H54 (cell line): ENCODE data around the gene SCN2A.
"Not testable (repeated sequence)": the region's sequence is repeated elsewhere in the genome, so short reads cannot be mapped to it uniquely, and the experiment has no call there.

Experiments
- DNase-seq: peaks from one replicate; pipeline ENCODE4 v3.0.0; 2011; ENCODE audit warnings: low spot score, mixed read lengths; ENCODE audit not compliant: insufficient read length
- FAIRE-seq: peaks from 3 replicates; lab custom pipeline; 2011; peaks lifted over from hg19 to GRCh38; lab: Jason Lieb, UNC
- POLR2A ChIP-seq: IDR thresholded peaks from 2 replicates; pipeline ENCODE4 v1.6.1; 2011; ENCODE audit warnings: low read depth, mild to moderate bottlenecking, low read length

The SCN2A gene

DNA sequence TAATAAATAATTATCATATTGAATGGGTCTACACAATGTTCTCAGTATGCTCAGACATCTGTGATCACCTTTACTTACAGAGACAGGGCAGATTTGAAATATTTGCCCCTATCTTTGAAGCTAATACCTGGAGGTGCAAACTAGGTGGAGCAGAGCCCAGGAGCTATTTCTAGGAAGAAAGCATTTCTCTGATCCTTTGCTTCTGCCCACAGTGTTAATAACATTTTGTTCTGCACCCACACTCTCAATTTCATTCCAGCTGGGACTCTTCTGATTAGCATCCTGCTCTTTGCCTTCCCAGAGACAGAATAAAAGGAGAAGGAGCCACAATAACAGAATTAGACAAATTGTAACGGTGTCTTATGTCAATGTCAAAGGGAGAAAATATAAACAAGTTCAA is 11.6 kb upstream of the SCN2A start:
- DNase-seq (no peak), FAIRE-seq (no peak)
- TF ChIP-seq POLR2A: no peak

DNA sequence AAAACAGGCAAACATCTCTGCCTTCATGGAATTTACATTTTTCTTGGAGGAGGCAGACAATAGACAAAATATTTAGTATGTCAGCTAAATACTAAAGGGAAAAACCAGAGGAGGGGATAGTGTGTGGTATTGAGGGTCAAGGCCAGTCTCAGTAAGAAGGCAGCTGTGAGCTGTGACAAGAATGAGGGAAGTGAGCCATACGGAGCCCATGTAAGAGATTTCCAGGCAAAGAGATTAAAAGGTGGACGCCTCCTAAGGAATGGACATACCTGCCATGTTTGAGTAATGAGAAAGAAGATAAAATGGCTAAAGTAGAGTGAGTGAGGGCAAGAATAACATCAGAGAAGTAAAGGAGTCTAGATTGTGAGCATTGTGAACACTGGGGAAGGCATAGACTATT is 2.2 kb upstream of the SCN2A start:
- FAIRE-seq (no peak), DNase-seq (no peak)
- TF ChIP-seq POLR2A: no peak

DNA sequence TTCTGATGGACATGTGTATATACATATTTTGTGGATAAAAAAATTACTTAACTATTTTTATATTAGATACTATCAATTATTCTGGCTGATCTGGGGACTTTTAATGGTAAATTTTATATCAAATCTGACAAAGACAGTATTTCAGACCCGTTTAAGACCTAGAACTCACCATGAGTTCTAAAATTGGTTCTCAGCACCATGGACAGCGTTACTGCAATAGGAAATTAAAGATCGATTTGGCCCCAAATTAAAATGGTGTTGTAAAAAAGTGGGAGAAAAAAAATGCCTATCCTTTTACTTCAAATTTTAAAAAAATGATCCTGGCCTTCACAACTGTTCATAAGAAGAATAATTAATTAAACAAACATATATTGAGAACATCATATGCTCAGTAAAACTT is 919 bp upstream of the SCN2A start:
- DNase-seq (no peak), FAIRE-seq (no peak)
- TF ChIP-seq POLR2A: no peak

DNA sequence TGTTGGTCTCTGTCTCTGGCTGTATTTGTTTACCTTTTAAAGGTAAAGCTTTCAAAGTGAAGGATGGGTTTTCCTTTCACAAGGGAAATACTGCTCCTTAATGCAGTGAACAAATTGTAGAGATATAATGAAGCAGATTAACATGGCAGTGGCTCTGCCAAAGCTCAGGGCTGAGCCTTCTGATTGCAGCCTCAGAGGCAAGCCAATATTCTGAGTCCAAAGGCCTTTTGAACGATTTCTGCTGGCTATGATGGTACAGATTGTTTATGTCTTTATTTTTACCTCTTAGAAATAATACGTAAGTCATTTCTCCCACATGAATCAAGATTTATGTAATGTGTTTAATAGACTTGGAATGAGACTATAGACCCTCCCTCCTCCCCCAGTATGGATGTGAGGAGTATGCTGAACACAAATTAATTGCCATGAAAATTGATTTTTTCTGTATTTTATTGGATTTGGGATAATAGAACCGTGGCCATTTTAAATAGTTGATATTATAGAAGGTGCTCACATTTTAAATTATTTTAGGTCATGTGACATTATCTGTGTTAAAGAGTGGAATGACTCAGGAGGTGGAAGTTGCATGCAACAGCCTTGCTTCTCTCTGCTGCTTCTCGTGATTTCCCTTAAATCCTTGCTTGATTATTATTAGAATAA is 772 bp downstream of the SCN2A start:
- no peak for FAIRE-seq
- DNase-seq: no peak
- TF ChIP-seq POLR2A: no peak

DNA sequence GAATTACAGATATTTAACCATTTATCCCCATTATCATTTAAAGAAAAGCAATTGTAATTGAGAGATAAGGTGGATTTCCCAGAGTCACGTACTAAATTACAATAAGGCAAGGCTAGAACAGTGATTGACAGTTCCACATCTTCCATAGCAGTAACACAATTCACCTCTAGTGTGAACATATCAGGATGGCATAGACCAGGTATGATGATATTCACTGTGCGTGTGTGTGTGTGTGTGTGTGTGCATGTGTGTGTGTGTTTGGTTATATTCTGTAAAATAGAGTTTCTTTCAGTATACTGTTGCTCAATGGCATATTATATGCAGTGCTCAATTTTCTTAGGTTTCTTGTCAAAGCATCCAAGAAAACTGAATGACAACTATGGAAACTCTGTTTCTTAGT is 1.7 kb downstream of the SCN2A start:
- no peak for DNase-seq
- no peak for TF ChIP-seq POLR2A
- no peak for FAIRE-seq

DNA sequence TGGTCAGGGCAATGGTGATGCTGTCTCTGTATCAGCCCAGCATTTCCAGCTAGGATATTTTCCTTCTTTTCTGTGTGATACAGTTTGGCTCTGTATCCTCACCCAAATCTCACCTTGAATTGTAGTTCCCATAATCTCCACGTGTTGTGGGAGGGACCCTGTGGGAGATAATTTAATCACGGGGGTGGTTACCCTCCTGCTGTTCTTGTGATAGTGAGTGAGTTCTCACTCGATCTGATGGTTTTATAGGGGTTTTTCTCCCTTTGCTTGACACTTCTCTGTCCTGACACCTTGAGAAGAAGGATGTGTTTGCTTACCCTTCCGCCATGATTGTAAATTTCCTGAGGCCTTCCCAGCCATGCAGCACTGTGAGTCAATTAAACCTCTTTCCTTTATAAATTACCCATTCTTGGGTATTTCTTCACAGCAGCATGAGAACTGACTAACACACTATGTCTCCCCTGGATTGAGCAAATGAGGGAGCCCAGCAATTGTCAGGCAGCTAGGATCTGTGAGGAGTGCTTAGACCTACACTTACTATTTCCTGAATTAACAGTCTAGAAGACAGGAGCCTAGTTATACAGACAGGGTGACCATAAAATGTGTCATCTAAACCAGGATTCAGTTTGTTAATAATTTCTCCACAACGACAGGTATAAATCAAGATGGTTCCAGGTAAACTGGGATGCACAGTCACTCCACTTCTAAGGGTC is 6.0 kb downstream of the SCN2A start:
- DNase-seq (no peak), FAIRE-seq (no peak)
- TF ChIP-seq POLR2A: no peak

DNA sequence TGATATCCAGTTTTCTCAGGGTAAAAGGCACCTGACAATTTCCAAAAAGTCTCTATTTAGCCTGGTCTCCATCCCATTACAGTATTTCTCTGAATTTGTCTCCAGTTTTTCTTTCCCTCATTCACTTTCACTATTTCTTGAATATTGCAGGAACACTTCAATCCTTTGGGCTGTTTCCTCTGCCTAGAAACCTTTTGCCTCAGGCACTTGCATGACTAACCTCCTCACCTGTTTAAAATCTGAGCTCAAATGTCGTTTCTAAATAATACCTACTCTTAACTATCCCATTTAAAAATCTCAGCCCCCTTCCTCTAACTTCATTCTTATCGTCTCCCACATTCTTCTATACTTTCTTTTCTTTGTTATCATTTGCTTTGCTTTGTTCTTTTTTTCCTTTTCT is 9.0 kb downstream of the SCN2A start:
- FAIRE-seq: no peak
- DNase-seq: no peak
- TF ChIP-seq POLR2A: no peak

DNA sequence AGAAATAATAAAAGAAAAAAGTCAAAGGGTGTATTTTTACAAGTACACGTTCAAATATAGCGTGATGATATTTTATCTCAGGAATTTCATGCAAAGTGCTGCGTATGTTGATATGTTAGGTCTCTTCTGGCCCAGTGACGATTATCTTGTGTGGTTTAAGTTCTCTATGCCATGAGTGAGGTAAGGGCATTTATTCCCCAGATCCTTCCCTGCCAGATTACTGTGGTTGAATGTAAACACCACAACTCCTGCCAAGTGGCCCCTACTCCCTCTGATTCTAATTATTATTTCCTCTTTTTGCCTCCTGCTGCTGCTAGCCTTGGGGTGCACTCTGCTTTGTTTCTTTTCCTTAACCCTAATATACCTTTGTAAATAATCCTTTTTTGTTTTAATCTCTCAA is 12.2 kb downstream of the SCN2A start:
- FAIRE-seq: no peak
- no peak for DNase-seq
- no peak for TF ChIP-seq POLR2A

DNA sequence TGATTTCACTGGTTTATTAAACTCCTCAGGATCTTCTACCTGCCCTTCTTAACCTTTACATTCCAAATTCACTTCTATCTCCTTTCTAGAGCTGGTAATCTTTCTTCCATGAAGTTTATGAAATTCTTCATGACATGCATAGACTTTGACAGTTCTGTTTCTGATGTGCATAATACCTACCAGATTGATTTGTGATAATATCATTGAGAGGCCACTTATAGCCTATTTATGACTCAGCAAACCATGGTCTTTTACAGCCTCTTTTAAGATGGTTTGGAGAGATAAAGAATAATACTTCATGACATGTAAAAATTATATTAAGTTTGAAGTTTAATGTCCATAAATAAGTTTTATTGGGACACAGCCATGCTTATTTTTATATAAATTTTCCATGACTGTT is 14.0 kb downstream of the SCN2A start:
- FAIRE-seq: no peak

DNA sequence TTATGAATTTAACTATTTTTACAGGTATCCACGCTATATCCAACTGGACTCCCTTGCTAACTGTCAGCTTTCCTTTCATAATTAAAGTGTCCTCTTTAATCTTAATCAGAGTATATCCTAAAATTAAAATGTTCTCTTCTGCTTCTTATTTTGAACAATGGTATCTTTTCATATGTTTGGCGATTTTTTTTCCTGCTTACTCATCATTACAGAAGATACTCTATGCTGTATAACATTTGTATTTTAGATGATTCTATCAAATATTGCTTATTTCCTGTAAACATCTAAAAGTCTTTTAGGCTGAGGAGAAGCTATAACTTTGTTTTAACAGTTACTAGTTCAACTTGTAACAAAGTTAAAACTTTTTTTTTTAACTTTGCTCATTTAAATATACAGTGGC is 17.4 kb downstream of the SCN2A start:
- FAIRE-seq (no peak), DNase-seq (no peak)
- no peak for TF ChIP-seq POLR2A

More for the DNA sequence above, 14.0 kb downstream of the SCN2A start:
- no peak for DNase-seq
- TF ChIP-seq POLR2A: no peak

DNA sequence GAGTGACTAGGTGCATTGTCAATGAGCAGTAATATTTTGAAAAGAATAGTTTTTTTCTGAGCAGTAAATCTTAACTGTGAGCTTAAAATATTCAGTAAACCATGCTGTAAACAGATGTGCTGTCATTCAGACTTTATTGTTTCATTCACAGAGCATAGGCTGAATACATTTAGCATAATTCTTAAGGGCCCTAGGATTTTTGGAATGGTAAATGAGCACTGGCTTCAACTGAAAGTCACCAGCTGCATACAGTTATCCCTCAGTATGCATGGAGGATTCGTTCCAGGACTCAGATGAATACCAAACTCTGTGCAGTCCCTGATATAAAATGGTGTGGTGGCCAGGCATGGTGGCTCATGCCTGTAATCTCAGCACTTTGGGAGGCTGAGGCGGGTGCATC is 21.1 kb downstream of the SCN2A start:
- not testable (repeated sequence) for FAIRE-seq, DNase-seq

DNA sequence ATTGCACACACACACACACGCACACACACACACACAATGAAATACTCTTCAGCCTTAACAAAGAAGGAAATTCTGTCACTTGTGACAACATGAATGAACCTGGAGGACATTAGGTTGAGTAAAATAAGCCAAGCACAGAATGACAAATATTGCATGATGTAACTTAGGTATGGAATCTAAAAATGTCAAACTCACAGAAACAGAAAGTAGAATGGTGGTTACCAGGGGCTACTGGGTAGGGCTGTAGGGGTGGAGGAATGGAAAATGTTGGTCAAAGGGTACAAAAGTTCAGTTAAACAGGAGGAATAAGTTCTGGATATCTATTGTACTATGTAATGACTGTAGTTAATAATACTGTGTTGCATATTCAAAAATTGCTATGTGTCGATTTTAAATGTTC is 29.5 kb downstream of the SCN2A start:
- TF ChIP-seq POLR2A: no peak

DNA sequence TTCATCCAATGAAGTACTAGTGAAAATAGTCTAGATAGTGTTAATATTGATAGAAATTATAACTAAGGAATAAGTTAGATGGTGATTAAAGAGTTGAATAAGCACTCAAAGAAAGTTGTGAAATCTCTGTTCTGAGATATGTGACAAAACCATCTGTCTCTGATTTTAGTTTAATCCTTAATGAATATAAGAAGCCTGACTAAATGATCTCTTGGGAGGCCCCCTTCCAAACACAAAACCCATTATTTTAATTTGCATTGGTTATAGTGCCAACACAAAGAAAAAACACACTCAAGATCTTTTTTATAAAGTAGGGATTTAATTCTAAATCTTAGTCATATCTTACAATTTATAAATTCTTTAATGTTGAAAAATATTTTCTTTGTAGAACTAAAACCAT is 34.0 kb downstream of the SCN2A start:
- no peak for DNase-seq
- no peak for TF ChIP-seq POLR2A
- FAIRE-seq: no peak

More for the DNA sequence above, 29.5 kb downstream of the SCN2A start:
- DNase-seq: no peak
- no peak for FAIRE-seq

DNA sequence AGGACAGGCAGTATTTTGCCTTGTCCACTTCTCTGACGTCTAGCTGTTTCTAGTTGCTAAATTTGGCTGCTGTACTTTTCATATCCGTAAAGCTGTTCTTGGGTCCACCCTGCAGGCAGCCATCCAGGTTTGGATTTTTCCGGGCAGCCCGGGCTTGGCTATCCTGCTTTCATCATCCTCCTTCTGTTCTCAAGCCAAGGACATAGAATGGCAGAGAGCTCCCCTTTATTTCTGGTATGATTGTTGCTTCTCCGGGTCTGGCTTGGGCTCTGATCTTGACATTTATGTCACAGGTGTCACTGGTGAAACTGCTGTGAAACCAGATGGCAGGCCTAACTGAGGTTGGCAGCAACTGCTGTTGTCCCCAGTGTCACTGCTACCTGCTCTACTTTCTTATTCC is 35.5 kb downstream of the SCN2A start:
- no peak for TF ChIP-seq POLR2A
- no peak for DNase-seq
- FAIRE-seq: no peak

DNA sequence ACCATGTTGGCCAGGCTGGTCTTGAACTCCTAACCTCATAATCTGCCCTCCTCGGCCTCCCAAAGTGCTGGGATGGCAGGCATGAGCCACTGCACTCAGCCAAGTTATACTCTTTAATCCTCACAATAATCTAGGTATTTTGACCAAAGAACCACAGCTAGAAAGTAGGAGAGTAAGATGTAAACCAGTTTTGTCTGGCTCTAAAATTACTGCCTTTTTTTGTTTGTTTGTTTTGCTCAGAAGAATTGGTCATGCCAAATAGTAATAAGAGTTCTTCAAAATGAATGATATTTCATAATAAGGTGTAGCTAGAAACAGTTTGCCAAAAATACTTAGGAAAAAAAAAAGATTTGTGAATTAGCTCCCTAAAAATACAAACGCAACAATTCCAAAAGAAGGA is 36.7 kb downstream of the SCN2A start:
- FAIRE-seq (no peak), DNase-seq (no peak)
- TF ChIP-seq POLR2A: no peak
